ENCODE measurements around the gene CYP1B1. TPM values are rescaled to one million over a fixed set of nuclear protein-coding genes. Genes with fewer than 3 reads are reported as not detected.

CYP1B1 gene
- total RNA-seq, 1 donor from 2014 or later, result 69.4 TPM

GRCh38 chr2:38057651-38058410 is 18.1 kb downstream of the CYP1B1 start:
- no peak for DNase-seq

GRCh38 chr2:38056216-38056615 is 19.7 kb downstream of the CYP1B1 start:
- intact Hi-C loops (cut with DNase I), result no loop called here
- H3K36me3 ChIP-seq, result no peaks in the 10 kb centered on the region
- DNase-seq, result no peak
- no peaks in the 10 kb centered on the region for H3K27me3 ChIP-seq
- TF ChIP-seq CTCF (IDR thresholded peaks at IDR 0.05), result no peak
- no peak overlapping the region for H3K4me3 ChIP-seq
- H3K9me3 ChIP-seq, result no peaks in the 10 kb centered on the region
- peak; percentile 12 for ATAC-seq
- H3K27ac ChIP-seq, result no peak overlapping the region
- H3K4me1 ChIP-seq, result no peaks in the 10 kb centered on the region

More at GRCh38 chr2:38057651-38058410, 18.1 kb downstream of the CYP1B1 start:
- Histone ChIP-seq H3K9me3 (no peaks in the 10 kb centered on the region), H3K27me3 (no peaks in the 10 kb centered on the region), H3K4me1 (no peaks in the 10 kb centered on the region), H3K27ac (no peak overlapping the region), H3K4me3 (no peak overlapping the region), H3K36me3 (no peaks in the 10 kb centered on the region)
- ATAC-seq, result no peak
- intact Hi-C loops (cut with DNase I), result no loop called here
- no peak for TF ChIP-seq CTCF (IDR thresholded peaks at IDR 0.05)

- intact Hi-C loops (cut with DNase I), result no loop called here
- DNase-seq, result no peak
- no peak for TF ChIP-seq CTCF (IDR thresholded peaks at IDR 0.05)
- no peaks in the 10 kb centered on the region for H3K36me3 ChIP-seq
- no peak for ATAC-seq
- H3K27me3 ChIP-seq, result no peaks in the 10 kb centered on the region
- no peak overlapping the region for H3K27ac ChIP-seq
- no peaks in the 10 kb centered on the region for H3K4me1 ChIP-seq
- H3K9me3 ChIP-seq, result no peaks in the 10 kb centered on the region
- H3K4me3 ChIP-seq, result no peak overlapping the region
Observed at GRCh38 chr2:38045811-38046210, 30.1 kb downstream of the CYP1B1 start.

GRCh38 chr2:38039121-38039910 is 36.6 kb downstream of the CYP1B1 start:
- no peak for DNase-seq
- Histone ChIP-seq H3K36me3 (no peaks in the 10 kb centered on the region), H3K9me3 (no peaks in the 10 kb centered on the region), H3K4me1 (no peaks in the 10 kb centered on the region), H3K27me3 (no peaks in the 10 kb centered on the region), H3K4me3 (no peak overlapping the region), H3K27ac (no peak overlapping the region)
- no peak for TF ChIP-seq CTCF (IDR thresholded peaks at IDR 0.05)
- no peak for ATAC-seq
- intact Hi-C loops (cut with DNase I), result no loop called here

GRCh38 chr2:38038682-38039081 is 37.3 kb downstream of the CYP1B1 start:
- H3K27me3 ChIP-seq, result no peaks in the 10 kb centered on the region
- no peaks in the 10 kb centered on the region for H3K9me3 ChIP-seq
- no peaks in the 10 kb centered on the region for H3K4me1 ChIP-seq
- intact Hi-C loops (cut with DNase I), result no loop called here
- DNase-seq (no peak), ATAC-seq (no peak)
- H3K4me3 ChIP-seq, result peak overlapping the region; percentile 36
- H3K27ac ChIP-seq, result no peak overlapping the region
- TF ChIP-seq CTCF (IDR thresholded peaks at IDR 0.05), result no peak
- H3K36me3 ChIP-seq, result no peaks in the 10 kb centered on the region

Measured in upper lobe of right lung (tissue), 1 donor.